ENCODE results near the gene XRCC3.

DNA sequence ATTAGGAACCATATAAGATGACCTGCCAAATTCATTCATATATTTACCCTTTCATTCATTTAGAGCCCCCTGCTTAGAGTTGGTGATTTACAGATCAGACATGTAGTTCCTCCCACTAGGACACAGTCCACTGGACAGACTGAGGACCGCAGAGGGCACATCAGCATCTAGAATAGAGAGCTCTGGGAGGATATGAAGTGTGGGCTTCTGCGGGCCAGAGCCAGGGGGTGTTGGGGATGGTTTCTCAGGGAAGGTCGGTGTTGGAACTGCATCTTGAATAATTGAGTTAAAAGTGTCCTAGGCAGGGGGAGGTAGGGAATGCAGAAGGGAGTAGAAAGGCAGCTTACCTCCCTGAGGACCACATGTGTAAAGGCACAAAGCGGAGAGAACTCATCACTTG lies 43.3 kb downstream of the XRCC3 start:
- TF ChIP-seq, protein P1, sequence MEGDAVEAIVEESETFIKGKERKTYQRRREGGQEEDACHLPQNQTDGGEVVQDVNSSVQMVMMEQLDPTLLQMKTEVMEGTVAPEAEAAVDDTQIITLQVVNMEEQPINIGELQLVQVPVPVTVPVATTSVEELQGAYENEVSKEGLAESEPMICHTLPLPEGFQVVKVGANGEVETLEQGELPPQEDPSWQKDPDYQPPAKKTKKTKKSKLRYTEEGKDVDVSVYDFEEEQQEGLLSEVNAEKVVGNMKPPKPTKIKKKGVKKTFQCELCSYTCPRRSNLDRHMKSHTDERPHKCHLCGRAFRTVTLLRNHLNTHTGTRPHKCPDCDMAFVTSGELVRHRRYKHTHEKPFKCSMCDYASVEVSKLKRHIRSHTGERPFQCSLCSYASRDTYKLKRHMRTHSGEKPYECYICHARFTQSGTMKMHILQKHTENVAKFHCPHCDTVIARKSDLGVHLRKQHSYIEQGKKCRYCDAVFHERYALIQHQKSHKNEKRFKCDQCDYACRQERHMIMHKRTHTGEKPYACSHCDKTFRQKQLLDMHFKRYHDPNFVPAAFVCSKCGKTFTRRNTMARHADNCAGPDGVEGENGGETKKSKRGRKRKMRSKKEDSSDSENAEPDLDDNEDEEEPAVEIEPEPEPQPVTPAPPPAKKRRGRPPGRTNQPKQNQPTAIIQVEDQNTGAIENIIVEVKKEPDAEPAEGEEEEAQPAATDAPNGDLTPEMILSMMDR (conservative IDR thresholded peaks at IDR 0.05) = no peak
- no peak for TF ChIP-seq ZFX (IDR thresholded peaks at IDR 0.05)
